PFSK-1 (cell line): ENCODE data around the gene CA11.

Source experiments
- FOXP2 ChIP-seq: optimal IDR thresholded peaks from 2 replicates; pipeline ENCODE3; 2011; ENCODE audit warnings: borderline replicate concordance, control low read depth, inconsistent platforms; ENCODE audit not compliant: insufficient read depth; ENCODE audit errors: extremely low read length, extremely low read depth
- POLR2AphosphoS5 ChIP-seq: IDR thresholded peaks from 2 replicates; pipeline ENCODE4 v1.6.1; 2012; ENCODE audit warnings: low read depth, mild to moderate bottlenecking, control low read depth, low read length, moderate library complexity
- SIN3A ChIP-seq: IDR thresholded peaks from 2 replicates; pipeline ENCODE4 v1.6.1; 2012; ENCODE audit warnings: mild to moderate bottlenecking, low read length, moderate library complexity, borderline replicate concordance; ENCODE audit not compliant: insufficient read depth
- TAF1 ChIP-seq: IDR thresholded peaks from 2 replicates; pipeline ENCODE4 v1.6.1; 2012; ENCODE audit warnings: low read length, control low read depth, borderline replicate concordance; ENCODE audit not compliant: insufficient read depth
- TF ChIP-seq, protein P1 (sequence below), 2 experiments: IDR thresholded peaks; 2 replicates each; pipeline versions ENCODE4 v1.6.1 to v1.8.0; 2011 to 2012; ENCODE audit warnings: low read depth in 2 of 2, low read length in 2 of 2, control low read depth in 1 of 2, inconsistent platforms in 1 of 2, mild to moderate bottlenecking in 1 of 2, moderate library complexity in 1 of 2; ENCODE audit not compliant: insufficient read depth in 1 of 2

CA11 gene

DNA sequence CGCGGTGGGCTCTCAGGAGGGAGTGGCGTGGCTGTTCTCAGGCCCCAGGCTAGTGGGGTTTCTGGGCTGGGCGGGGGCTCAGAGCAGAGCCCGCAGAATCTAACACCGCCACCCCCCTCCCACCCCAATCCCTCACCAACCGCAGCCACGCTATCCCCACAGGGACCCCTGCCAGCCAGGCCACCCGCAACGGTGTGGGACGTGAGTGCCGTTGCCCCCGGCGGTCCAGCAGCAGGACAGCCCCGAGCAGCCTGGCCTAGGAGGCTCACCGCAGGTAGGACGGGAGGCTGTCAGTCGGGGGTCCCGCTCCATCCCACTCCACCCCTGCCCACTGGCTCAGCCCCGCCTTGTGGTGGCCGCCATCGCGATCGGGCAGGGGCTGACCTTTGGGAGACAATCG, 27.0 kb upstream of the CA11 start, which contains the start of gene NTN5:
Gene NTN5 (minus strand): TSS at position 24 of the 400 bp plus-strand sequence. CDS start 2,031 bp downstream, outside the sequence.
- TF ChIP-seq FOXP2 (no peak), SIN3A (no peak), POLR2AphosphoS5 (no peak), TAF1 (no peak)
- TF ChIP-seq, protein P1, sequence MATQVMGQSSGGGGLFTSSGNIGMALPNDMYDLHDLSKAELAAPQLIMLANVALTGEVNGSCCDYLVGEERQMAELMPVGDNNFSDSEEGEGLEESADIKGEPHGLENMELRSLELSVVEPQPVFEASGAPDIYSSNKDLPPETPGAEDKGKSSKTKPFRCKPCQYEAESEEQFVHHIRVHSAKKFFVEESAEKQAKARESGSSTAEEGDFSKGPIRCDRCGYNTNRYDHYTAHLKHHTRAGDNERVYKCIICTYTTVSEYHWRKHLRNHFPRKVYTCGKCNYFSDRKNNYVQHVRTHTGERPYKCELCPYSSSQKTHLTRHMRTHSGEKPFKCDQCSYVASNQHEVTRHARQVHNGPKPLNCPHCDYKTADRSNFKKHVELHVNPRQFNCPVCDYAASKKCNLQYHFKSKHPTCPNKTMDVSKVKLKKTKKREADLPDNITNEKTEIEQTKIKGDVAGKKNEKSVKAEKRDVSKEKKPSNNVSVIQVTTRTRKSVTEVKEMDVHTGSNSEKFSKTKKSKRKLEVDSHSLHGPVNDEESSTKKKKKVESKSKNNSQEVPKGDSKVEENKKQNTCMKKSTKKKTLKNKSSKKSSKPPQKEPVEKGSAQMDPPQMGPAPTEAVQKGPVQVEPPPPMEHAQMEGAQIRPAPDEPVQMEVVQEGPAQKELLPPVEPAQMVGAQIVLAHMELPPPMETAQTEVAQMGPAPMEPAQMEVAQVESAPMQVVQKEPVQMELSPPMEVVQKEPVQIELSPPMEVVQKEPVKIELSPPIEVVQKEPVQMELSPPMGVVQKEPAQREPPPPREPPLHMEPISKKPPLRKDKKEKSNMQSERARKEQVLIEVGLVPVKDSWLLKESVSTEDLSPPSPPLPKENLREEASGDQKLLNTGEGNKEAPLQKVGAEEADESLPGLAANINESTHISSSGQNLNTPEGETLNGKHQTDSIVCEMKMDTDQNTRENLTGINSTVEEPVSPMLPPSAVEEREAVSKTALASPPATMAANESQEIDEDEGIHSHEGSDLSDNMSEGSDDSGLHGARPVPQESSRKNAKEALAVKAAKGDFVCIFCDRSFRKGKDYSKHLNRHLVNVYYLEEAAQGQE (IDR thresholded peaks at IDR 0.05; ENCODE audit: insufficient read depth in 1 of 2, low read depth in 2 of 2, low read length in 2 of 2): no peak

DNA sequence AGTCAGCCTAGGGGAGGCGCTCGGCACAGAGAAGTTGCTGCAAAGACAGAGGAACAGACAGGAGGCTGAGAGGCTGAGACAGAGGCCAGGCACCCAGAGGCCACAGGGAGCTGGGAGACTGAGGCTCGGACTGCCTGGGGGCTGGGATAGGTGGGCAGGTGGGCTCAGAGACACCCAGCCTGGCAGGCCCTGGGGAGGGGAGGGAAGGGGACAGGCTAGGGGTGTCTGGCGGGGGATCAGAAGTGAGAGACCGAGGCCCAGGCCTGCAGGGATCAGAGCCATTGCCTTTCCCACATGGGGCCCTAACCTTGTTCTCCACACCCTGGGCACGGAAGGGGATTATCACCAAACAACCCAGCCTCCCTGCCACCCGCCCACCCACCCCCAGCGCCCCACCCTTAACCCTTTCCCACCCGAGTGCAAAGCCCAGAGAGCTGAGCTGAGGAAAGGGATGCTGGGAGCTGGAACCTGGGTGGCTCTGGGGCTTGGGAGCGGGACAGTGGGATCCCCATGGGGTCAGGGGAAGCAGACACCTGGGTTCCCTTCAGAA, 25.5 kb upstream of the CA11 start:
- TF ChIP-seq, protein P1 (IDR thresholded peaks at IDR 0.05; ENCODE audit: insufficient read depth in 1 of 2, low read depth in 2 of 2, low read length in 2 of 2): no peak
- no peak for TF ChIP-seq FOXP2
- no peak for TF ChIP-seq POLR2AphosphoS5
- no peak for TF ChIP-seq SIN3A
- TF ChIP-seq TAF1: no peak

DNA sequence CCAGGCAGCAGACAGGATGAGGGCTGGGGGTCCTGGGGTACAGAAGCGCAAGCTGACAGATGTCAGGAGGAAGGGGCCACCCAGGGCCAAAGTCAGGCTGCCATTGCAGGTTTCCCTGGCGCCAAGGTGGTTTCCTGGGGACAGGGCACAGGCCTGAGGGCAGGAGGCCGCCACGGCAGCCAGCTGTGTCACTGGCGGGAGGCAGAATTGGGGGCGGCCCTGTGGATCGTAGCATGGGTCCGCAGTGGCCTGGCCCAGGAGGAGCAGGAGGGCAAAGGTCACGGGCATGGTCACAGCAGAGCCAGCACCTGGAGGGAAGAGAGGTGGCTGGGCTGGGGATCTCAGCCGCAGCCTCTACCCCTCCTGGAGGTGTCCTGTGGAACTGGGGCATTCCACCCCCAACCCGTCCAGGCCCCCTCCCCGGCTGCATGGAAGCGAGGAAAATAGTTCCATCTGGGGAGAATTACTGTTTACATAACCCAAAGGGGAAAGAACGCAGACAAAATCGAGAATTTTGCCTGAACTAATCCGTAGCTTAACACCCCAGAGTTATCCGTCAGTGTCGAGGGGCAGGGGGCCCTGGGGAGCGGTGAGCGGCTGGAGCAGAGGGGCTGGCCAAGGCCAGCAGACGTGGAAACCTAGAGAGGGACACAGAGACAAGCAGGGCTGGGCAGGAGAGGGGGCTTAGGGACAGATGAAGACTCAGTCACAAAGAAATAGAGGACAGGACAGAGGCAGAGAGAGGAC, 24.9 kb upstream of the CA11 start:
- TF ChIP-seq TAF1: no peak
- TF ChIP-seq SIN3A: no peak
- no peak for TF ChIP-seq FOXP2
- TF ChIP-seq POLR2AphosphoS5: no peak
- TF ChIP-seq, protein P1 (IDR thresholded peaks at IDR 0.05; ENCODE audit: insufficient read depth in 1 of 2, low read depth in 2 of 2, low read length in 2 of 2): no peak

DNA sequence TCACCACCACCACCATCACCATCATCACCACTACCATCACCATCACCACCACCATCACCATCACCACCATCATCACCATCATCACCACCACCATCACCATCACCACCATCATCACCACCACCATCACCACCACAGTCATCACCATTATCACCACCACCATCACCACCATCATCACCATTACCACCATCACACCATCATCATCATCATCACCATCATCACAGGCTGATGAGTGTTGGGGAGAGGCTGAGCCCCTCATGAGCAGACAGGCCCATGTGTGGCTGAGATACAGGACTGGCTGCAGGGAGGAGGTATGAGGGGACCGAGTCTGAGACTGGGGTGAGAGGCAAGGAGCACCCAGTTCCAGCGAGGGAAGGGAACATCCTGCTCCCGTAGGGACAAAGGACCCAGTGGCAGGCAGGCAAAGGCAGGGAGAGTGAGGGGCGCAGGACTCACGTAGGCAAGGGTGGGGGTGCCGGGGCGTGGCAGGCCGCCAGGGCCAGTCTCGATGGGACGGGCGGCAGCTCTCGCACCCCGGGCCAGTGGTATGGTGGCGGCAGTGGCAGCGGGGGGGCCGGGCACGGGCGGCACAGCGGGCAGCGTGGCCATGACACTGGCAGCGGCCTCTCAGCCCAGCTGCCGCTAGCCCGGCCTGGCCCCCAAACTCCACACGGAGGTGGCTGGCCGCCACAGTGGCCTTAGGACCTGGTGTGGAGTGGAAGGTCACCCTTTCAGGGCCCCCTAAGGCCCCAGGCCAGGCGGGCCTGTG, 24.1 kb upstream of the CA11 start:
- TF ChIP-seq, protein P1 (IDR thresholded peaks at IDR 0.05; ENCODE audit: insufficient read depth in 1 of 2, low read depth in 2 of 2, low read length in 2 of 2): no peak
- TF ChIP-seq POLR2AphosphoS5: no peak
- TF ChIP-seq TAF1: no peak
- TF ChIP-seq SIN3A: no peak
- TF ChIP-seq FOXP2: no peak
